Measurements from ENCODE around the gene TNFSF4.

Gene TNFSF4

GRCh38 chr1:173222149-173223030 lies 15.3 kb upstream of the TNFSF4 start:
- Histone ChIP-seq H3K36me3 (replicated peaks) (no peaks in the 10 kb centered on the region), H3K27me3 (replicated peaks) (no peaks in the 10 kb centered on the region), H3K27ac (no peak overlapping the region), H3K4me3 (ENCODE audit: low read depth, low read length) (no peak overlapping the region)
- DNase-seq, result no peak
- in situ Hi-C loops (cut with HindIII; ENCODE audit: low pct_ligation_motif_present, low sequenced_read_pairs), result loop anchor here (25.0 kb wide), 1 partner anchor 460 kb away; no protein-coding TSS in a partner anchor
- TF ChIP-seq, protein P1, sequence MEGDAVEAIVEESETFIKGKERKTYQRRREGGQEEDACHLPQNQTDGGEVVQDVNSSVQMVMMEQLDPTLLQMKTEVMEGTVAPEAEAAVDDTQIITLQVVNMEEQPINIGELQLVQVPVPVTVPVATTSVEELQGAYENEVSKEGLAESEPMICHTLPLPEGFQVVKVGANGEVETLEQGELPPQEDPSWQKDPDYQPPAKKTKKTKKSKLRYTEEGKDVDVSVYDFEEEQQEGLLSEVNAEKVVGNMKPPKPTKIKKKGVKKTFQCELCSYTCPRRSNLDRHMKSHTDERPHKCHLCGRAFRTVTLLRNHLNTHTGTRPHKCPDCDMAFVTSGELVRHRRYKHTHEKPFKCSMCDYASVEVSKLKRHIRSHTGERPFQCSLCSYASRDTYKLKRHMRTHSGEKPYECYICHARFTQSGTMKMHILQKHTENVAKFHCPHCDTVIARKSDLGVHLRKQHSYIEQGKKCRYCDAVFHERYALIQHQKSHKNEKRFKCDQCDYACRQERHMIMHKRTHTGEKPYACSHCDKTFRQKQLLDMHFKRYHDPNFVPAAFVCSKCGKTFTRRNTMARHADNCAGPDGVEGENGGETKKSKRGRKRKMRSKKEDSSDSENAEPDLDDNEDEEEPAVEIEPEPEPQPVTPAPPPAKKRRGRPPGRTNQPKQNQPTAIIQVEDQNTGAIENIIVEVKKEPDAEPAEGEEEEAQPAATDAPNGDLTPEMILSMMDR (IDR thresholded peaks at IDR 0.05; ENCODE audit: low read depth, low read length, missing control alignments), result no peak

- H3K36me3 ChIP-seq (replicated peaks), result no peaks in the 10 kb centered on the region
- no peak overlapping the region for H3K27ac ChIP-seq
- no peaks in the 10 kb centered on the region for H3K27me3 ChIP-seq (replicated peaks)
- no peak for DNase-seq
- TF ChIP-seq, protein P1 (IDR thresholded peaks at IDR 0.05; ENCODE audit: low read depth, low read length, missing control alignments), result no peak
- in situ Hi-C loops (cut with HindIII; ENCODE audit: low pct_ligation_motif_present, low sequenced_read_pairs), result loop anchor here (25.0 kb wide), 1 partner anchor 458 kb away; no protein-coding TSS in a partner anchor
- no peak overlapping the region for H3K4me3 ChIP-seq (ENCODE audit: low read depth, low read length)
These were observed 13.0 kb upstream of the TNFSF4 start for GRCh38 chr1:173220157-173220556.

- Histone ChIP-seq H3K4me3 (ENCODE audit: low read depth, low read length) (no peak overlapping the region), H3K27me3 (replicated peaks) (no peaks in the 10 kb centered on the region), H3K36me3 (replicated peaks) (no peaks in the 10 kb centered on the region), H3K27ac (no peak overlapping the region)
- TF ChIP-seq, protein P1 (IDR thresholded peaks at IDR 0.05; ENCODE audit: low read depth, low read length, missing control alignments), result no peak
- in situ Hi-C loops (cut with HindIII; ENCODE audit: low pct_ligation_motif_present, low sequenced_read_pairs), result loop anchor here (25.0 kb wide), 1 partner anchor 451 kb away; no protein-coding TSS in a partner anchor
- no peak for DNase-seq
These were observed 6.5 kb upstream of the TNFSF4 start for GRCh38 chr1:173213665-173214064.

DNA sequence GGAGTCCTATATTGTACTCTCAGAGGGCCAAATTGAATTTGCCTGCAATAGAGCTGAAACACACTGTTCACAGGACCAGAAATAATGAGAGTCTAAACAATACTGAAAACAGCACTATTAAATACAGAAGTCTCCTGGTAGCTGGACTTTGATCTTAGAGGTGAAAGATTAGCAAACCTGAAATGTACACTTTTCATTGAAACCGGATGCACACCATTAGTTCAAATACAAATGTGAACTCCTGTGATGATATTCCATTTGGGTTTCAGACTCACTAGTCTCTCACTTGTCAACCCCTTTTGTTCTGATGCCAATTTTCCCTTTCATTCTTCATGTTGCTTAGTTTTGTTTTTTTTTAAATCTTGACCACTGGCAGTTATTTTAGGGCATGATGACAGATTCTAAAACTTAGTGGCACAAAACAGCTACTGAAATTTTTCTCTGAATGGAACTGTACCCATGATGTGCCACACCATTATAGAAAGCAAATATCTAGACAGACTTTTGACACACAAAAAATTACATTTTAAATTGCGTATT lies 5.9 kb upstream of the TNFSF4 start:
- in situ Hi-C loops (cut with HindIII; ENCODE audit: low pct_ligation_motif_present, low sequenced_read_pairs), result loop anchor here (25.0 kb wide), 1 partner anchor 451 kb away; no protein-coding TSS in a partner anchor
- Histone ChIP-seq H3K27ac (no peak overlapping the region), H3K4me3 (ENCODE audit: low read depth, low read length) (no peak overlapping the region), H3K36me3 (replicated peaks) (no peaks in the 10 kb centered on the region), H3K27me3 (replicated peaks) (no peaks in the 10 kb centered on the region)
- no peak for DNase-seq
- TF ChIP-seq, protein P1 (IDR thresholded peaks at IDR 0.05; ENCODE audit: low read depth, low read length, missing control alignments), result no peak

DNA sequence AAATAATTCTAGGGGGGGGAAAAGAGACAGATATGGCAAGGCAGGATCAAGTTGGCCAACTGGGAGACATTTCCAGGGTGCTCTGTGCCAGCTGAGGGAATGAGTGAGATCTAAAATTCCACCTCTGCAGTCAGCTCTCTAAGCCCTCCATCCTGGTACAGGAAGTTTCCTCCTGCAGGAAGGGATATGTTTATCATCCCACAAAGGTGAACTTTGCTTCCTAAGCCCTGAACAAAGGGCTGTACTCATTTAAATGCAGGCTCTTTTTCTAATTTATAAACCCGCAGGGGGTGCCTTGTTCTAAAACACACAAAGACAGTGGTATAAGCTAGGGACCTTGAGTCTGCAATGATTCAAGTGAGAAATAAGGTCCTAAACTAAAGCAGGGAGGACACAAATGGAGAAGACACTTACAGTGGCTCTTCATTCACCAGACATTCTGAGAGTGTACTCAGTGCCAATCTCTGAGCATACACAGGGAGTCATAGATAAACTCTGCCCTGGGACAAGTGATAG lies 3.6 kb upstream of the TNFSF4 start:
- Histone ChIP-seq H3K27ac (no peak overlapping the region), H3K27me3 (replicated peaks) (no peaks in the 10 kb centered on the region), H3K36me3 (replicated peaks) (no peaks in the 10 kb centered on the region), H3K4me3 (ENCODE audit: low read depth, low read length) (no peak overlapping the region)
- in situ Hi-C loops (cut with HindIII; ENCODE audit: low pct_ligation_motif_present, low sequenced_read_pairs), result loop anchor here (25.0 kb wide), 1 partner anchor 448 kb away; no protein-coding TSS in a partner anchor
- no peak for DNase-seq
- TF ChIP-seq, protein P1 (IDR thresholded peaks at IDR 0.05; ENCODE audit: low read depth, low read length, missing control alignments), result no peak
